Effector memory CD8-positive, alpha-beta T cell (primary cell): ENCODE data around the gene SOX5.

Source experiments
- ATAC-seq: fragments of 150-1000 bp; cut with Tn5 transposase; replicated peaks from 2 replicates; pipeline ENCODE4 v1.10.0; 2021; ENCODE audit warnings: mild to moderate bottlenecking, moderate library complexity
- DNase-seq, 3 experiments: peaks; one replicate each; pipeline ENCODE4 v3.0.0; 2021
- H3K27ac Mint-ChIP-seq, 2 donors: one replicate each; pipeline ENCODE4 v1.8.0; 2022; ENCODE audit warnings: mild to moderate bottlenecking in 2 of 2, mixed read lengths in 2 of 2, moderate library complexity in 2 of 2
- H3K27me3 Mint-ChIP-seq, 2 donors: one replicate each; pipeline ENCODE4 v1.8.0; 2022; ENCODE audit warnings: mixed read lengths in 2 of 2
- H3K36me3 Mint-ChIP-seq: one replicate; pipeline ENCODE4 v1.8.0; 2022; ENCODE audit warnings: mild to moderate bottlenecking, moderate library complexity, mixed read lengths; ENCODE audit not compliant: insufficient read depth
- H3K4me1 Mint-ChIP-seq, 2 donors: one replicate each; pipeline ENCODE4 v1.8.0; 2022; ENCODE audit warnings: low read depth in 2 of 2, mixed read lengths in 2 of 2
- H3K4me3 Mint-ChIP-seq, 2 donors: one replicate each; pipeline ENCODE4 v1.8.0; 2022; ENCODE audit warnings: mild to moderate bottlenecking in 2 of 2, mixed read lengths in 2 of 2, moderate library complexity in 2 of 2
- H3K9me3 Mint-ChIP-seq, 2 donors: one replicate each; pipeline ENCODE4 v1.8.0; 2022; ENCODE audit warnings: mixed read lengths in 2 of 2

The SOX5 gene

GRCh38 chr12:23704992-23705943, 244.2 kb downstream of the SOX5 start:
- peaks cover 1 to 8% of the 10 kb centered on the region in 2 donors for H3K9me3 Mint-ChIP-seq
- no peaks in the 10 kb centered on the region for H3K27me3 Mint-ChIP-seq
- ATAC-seq = no peak

GRCh38 chr12:23703051-23703450, 246.4 kb downstream of the SOX5 start:
- Mint-ChIP-seq H3K36me3 (no peaks in the 10 kb centered on the region), H3K4me3 (no peak overlapping the region), H3K27me3 (no peaks in the 10 kb centered on the region)

More at GRCh38 chr12:23704992-23705943, 244.2 kb downstream of the SOX5 start:
- DNase-seq = no peak
- Mint-ChIP-seq H3K4me3 (no peak overlapping the region), H3K27ac (no peak overlapping the region), H3K36me3 (no peaks in the 10 kb centered on the region), H3K4me1 (no peaks in the 10 kb centered on the region)

DNA sequence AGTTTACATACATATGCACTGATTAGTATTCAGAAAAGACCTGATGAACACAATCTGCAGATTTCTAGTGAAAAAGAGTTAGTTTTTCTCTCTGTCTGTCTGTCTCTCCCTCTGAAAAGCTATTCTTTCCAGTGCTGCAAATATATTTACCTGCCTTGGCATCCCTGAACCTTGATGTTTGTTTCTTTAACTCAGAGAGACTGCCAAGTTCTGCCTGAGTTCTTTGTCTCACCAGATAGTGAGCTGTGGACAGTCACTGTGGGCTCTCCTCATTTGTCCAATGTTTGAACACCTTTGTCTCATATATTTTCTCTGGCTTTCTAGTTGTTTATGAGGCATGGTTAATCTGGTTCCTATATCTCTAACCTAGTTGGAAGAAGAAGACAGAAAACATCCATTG, 250.4 kb downstream of the SOX5 start:
- DNase-seq (no peak), ATAC-seq (no peak)
- H3K4me3 Mint-ChIP-seq = no peak overlapping the region
- no peaks in the 10 kb centered on the region for H3K9me3 Mint-ChIP-seq
- H3K27ac Mint-ChIP-seq = no peak overlapping the region
- no peaks in the 10 kb centered on the region for H3K27me3 Mint-ChIP-seq
- no peaks in the 10 kb centered on the region for H3K4me1 Mint-ChIP-seq
- H3K36me3 Mint-ChIP-seq = no peaks in the 10 kb centered on the region

More at GRCh38 chr12:23703051-23703450, 246.4 kb downstream of the SOX5 start:
- ATAC-seq (no peak), DNase-seq (no peak)
- no peaks in the 10 kb centered on the region for H3K4me1 Mint-ChIP-seq
- no peak overlapping the region for H3K27ac Mint-ChIP-seq
- H3K9me3 Mint-ChIP-seq = peaks cover 0 to 3% of the 10 kb centered on the region in 2 donors

DNA sequence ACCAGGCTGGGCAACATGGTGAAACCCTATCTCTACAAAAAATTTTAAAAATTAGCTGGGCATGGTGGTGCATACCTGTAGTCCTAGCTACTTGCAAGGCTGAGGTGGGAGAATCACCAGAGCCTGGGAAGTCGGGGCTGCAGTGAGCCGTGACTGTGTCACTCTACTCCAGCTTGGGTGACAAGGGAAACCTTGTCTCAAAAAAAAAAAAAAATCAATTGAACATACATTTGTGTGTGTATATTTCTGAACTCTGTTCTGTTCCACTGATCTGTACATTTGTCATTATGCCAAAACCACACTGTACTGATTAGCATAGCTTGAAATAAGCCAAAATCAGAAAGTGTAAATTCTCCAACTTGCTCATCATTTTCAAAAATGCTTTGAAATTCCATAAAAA, 254.6 kb downstream of the SOX5 start:
- no peaks in the 10 kb centered on the region for H3K4me1 Mint-ChIP-seq
- H3K27me3 Mint-ChIP-seq = no peaks in the 10 kb centered on the region
- no peak overlapping the region for H3K4me3 Mint-ChIP-seq
- peaks cover 0 to 9% of the 10 kb centered on the region in 2 donors for H3K9me3 Mint-ChIP-seq
- no peak for ATAC-seq
- H3K27ac Mint-ChIP-seq = no peak overlapping the region
- H3K36me3 Mint-ChIP-seq = no peaks in the 10 kb centered on the region
- DNase-seq = no peak

GRCh38 chr12:23694307-23694706, 255.2 kb downstream of the SOX5 start:
- H3K36me3 Mint-ChIP-seq = no peaks in the 10 kb centered on the region
- no peaks in the 10 kb centered on the region for H3K27me3 Mint-ChIP-seq
- DNase-seq (no peak), ATAC-seq (no peak)
- peaks cover 0 to 9% of the 10 kb centered on the region in 2 donors for H3K9me3 Mint-ChIP-seq
- H3K27ac Mint-ChIP-seq = no peak overlapping the region
- no peak overlapping the region for H3K4me3 Mint-ChIP-seq
- no peaks in the 10 kb centered on the region for H3K4me1 Mint-ChIP-seq

- Mint-ChIP-seq H3K9me3 (peaks cover 0 to 19% of the 10 kb centered on the region in 2 donors), H3K4me1 (no peaks in the 10 kb centered on the region), H3K27ac (no peak overlapping the region), H3K36me3 (no peaks in the 10 kb centered on the region), H3K4me3 (no peak overlapping the region), H3K27me3 (no peaks in the 10 kb centered on the region)
- DNase-seq (no peak), ATAC-seq (no peak)
Measured at GRCh38 chr12:23687947-23688346, 261.5 kb downstream of the SOX5 start.

- no peak overlapping the region for H3K27ac Mint-ChIP-seq
- H3K4me1 Mint-ChIP-seq = no peaks in the 10 kb centered on the region
- DNase-seq (no peak), ATAC-seq (no peak)
- H3K27me3 Mint-ChIP-seq = no peaks in the 10 kb centered on the region
- no peaks in the 10 kb centered on the region for H3K36me3 Mint-ChIP-seq
- peaks cover 0 to 19% of the 10 kb centered on the region in 2 donors for H3K9me3 Mint-ChIP-seq
- no peak overlapping the region for H3K4me3 Mint-ChIP-seq
Measured at GRCh38 chr12:23686095-23686494, 263.4 kb downstream of the SOX5 start.

- no peak for DNase-seq
- Mint-ChIP-seq H3K4me1 (no peaks in the 10 kb centered on the region), H3K4me3 (no peak overlapping the region), H3K27me3 (no peaks in the 10 kb centered on the region), H3K27ac (no peak overlapping the region), H3K36me3 (no peaks in the 10 kb centered on the region), H3K9me3 (peaks cover 0 to 10% of the 10 kb centered on the region in 2 donors)
- ATAC-seq = no peak
Measured at GRCh38 chr12:23684121-23684520, 265.3 kb downstream of the SOX5 start.

DNA sequence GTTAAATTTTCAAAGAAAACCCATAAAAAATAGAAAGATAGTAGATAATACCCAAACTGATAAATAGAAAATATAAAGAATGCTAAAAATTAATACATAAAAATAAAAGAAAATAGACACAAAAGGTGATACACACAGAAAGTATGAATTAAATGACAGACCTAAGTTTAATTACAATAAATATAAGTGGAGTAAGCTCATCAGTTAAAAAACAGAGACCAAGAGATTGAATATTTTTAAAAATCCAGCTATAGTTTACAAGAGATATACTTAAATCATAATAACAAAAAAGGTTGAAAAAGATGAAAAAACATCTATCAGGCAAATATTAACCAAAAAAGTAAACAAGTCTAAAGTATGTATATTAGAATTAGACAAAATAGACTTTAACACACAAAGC, 268.2 kb downstream of the SOX5 start:
- no peak for DNase-seq
- H3K27ac Mint-ChIP-seq = no peak overlapping the region
- H3K36me3 Mint-ChIP-seq = no peaks in the 10 kb centered on the region
- peaks cover 0 to 10% of the 10 kb centered on the region in 2 donors for H3K9me3 Mint-ChIP-seq
- no peaks in the 10 kb centered on the region for H3K27me3 Mint-ChIP-seq
- no peak overlapping the region for H3K4me3 Mint-ChIP-seq
- no peak for ATAC-seq
- no peaks in the 10 kb centered on the region for H3K4me1 Mint-ChIP-seq

DNA sequence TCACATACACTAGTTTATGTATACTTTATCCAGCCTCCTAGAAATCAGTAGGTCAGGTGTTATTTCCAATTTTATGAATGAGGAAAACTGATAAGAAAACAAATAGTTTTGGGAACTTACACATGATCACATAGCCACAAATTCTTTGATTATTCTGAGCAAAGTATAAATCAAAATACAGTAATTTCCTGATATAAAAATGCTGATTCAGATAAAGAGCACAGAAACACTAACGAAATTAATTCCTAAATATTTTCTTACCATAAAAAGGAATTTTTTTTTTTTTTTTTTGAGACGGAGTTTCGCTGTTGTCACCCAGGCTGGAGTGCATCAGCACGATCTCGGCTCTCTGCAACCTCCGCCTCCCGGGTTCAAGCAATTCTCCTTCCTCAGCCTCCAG, 275.4 kb downstream of the SOX5 start:
- no peaks in the 10 kb centered on the region for H3K27me3 Mint-ChIP-seq
- H3K9me3 Mint-ChIP-seq = peaks cover 0 to 1% of the 10 kb centered on the region in 2 donors
- no peak overlapping the region for H3K27ac Mint-ChIP-seq
- DNase-seq (no peak), ATAC-seq (no peak)
- H3K4me1 Mint-ChIP-seq = no peaks in the 10 kb centered on the region
- no peak overlapping the region for H3K4me3 Mint-ChIP-seq
- no peaks in the 10 kb centered on the region for H3K36me3 Mint-ChIP-seq

DNA sequence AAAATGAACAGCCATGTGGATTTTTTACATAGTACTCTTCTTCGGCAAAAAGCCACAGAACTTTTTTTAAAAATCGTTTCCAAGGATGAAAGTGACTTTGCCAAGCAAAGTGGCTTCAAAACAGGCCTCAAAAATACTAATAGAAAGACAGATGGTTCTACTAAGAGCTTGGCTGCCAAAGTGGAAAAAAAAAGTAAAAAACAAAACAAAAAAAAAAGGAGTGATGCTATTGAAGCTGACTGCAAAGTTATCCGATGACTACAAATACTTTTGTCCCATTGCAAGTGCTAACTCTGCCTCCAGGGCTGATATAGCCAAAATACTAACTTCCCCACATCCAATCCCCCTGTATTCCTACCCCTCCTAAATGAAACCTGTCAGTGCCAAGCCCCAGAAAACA, 277.6 kb downstream of the SOX5 start:
- no peak for DNase-seq
- Mint-ChIP-seq H3K9me3 (peaks cover 0 to 1% of the 10 kb centered on the region in 2 donors), H3K27ac (no peak overlapping the region), H3K27me3 (no peaks in the 10 kb centered on the region), H3K36me3 (no peaks in the 10 kb centered on the region), H3K4me1 (no peaks in the 10 kb centered on the region), H3K4me3 (no peak overlapping the region)
- no peak for ATAC-seq

GRCh38 chr12:23670684-23671083, 278.8 kb downstream of the SOX5 start:
- H3K36me3 Mint-ChIP-seq = no peaks in the 10 kb centered on the region
- H3K9me3 Mint-ChIP-seq = no peaks in the 10 kb centered on the region
- no peak overlapping the region for H3K27ac Mint-ChIP-seq
- H3K4me3 Mint-ChIP-seq = no peak overlapping the region
- no peaks in the 10 kb centered on the region for H3K27me3 Mint-ChIP-seq
- ATAC-seq (no peak), DNase-seq (no peak)
- H3K4me1 Mint-ChIP-seq = no peaks in the 10 kb centered on the region

- Mint-ChIP-seq H3K4me1 (no peaks in the 10 kb centered on the region), H3K27me3 (no peaks in the 10 kb centered on the region), H3K27ac (no peak overlapping the region), H3K9me3 (no peaks in the 10 kb centered on the region), H3K36me3 (no peaks in the 10 kb centered on the region), H3K4me3 (no peak overlapping the region)
- DNase-seq = no peak
- no peak for ATAC-seq
Measured at GRCh38 chr12:23669691-23670090, 279.8 kb downstream of the SOX5 start.

GRCh38 chr12:23666866-23667265, 282.6 kb downstream of the SOX5 start:
- no peak for ATAC-seq
- H3K4me1 Mint-ChIP-seq = no peaks in the 10 kb centered on the region
- H3K9me3 Mint-ChIP-seq = peaks cover 0 to 2% of the 10 kb centered on the region in 2 donors
- no peak for DNase-seq
- H3K4me3 Mint-ChIP-seq = no peak overlapping the region
- H3K27ac Mint-ChIP-seq = no peak overlapping the region
- no peaks in the 10 kb centered on the region for H3K36me3 Mint-ChIP-seq
- no peaks in the 10 kb centered on the region for H3K27me3 Mint-ChIP-seq
